Measurements from ENCODE around the gene PLCB4. TPM values are rescaled to one million over a fixed set of nuclear protein-coding genes. Genes with fewer than 3 reads are reported as not detected.

PLCB4 gene
- total and polyA plus RNA-seq, 2 experiments from 2014 or later, result 6.5 to 16.1 TPM

DNA sequence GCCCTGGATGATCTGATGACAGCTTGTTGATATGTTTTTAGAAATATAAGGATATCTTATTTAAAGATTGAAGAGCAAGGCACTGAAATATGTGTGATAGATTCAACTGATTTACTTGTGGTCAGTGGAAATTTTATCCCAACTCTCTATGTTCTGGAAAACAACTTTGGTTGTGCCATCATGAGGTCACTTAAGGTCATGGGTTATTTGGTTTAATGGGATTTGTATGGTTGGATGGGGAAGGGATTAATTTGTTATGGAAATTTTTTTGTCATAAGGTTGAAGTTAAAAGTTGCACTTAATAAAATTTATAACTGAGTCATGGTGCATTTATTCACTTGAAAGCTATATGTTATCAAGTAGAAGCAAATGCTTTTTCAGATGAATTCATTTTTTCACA lies 231.2 kb downstream of the PLCB4 start:
- ATAC-seq (no peak), DNase-seq (ENCODE audit: low spot score) (no peak)
- no peak overlapping the region for H3K4me3 Mint-ChIP-seq
- Histone ChIP-seq H3K36me3 (ENCODE audit: insufficient read depth) (no peaks in the 10 kb centered on the region), H3K9me2 (ENCODE audit: insufficient read depth) (peaks cover 5% of the 10 kb centered on the region; the same call in 1 of the 2 replicates), H3K27me3 (ENCODE audit: insufficient read depth) (no peaks in the 10 kb centered on the region), H3K4me2 (no peak overlapping the region), H3K4me3 (no peak overlapping the region), H3F3A (replicated peaks; ENCODE audit: low read depth) (no peaks in the 10 kb centered on the region), H4K20me1 (replicated peaks; ENCODE audit: insufficient read depth) (no peaks in the 10 kb centered on the region), H3K27ac (ENCODE audit: low read depth) (no peak overlapping the region), H3K4me1 (ENCODE audit: insufficient read depth) (no peaks in the 10 kb centered on the region), H2AFZ (no peak overlapping the region), H3K79me2 (replicated peaks; ENCODE audit: insufficient read depth) (no peaks in the 10 kb centered on the region)
- no peaks in the 10 kb centered on the region; the same call in 2 of the 3 replicates for H3K9me3 Mint-ChIP-seq
- H3K27me3 Mint-ChIP-seq (ENCODE audit: insufficient read depth, low read depth, poor library complexity), result peaks cover 2% of the 10 kb centered on the region
- H3K27ac Mint-ChIP-seq, result no peak overlapping the region
- H3K36me3 Mint-ChIP-seq (ENCODE audit: low read depth), result no peaks in the 10 kb centered on the region
- no peaks in the 10 kb centered on the region for H3K4me1 Mint-ChIP-seq
- TF ChIP-seq, protein P1, sequence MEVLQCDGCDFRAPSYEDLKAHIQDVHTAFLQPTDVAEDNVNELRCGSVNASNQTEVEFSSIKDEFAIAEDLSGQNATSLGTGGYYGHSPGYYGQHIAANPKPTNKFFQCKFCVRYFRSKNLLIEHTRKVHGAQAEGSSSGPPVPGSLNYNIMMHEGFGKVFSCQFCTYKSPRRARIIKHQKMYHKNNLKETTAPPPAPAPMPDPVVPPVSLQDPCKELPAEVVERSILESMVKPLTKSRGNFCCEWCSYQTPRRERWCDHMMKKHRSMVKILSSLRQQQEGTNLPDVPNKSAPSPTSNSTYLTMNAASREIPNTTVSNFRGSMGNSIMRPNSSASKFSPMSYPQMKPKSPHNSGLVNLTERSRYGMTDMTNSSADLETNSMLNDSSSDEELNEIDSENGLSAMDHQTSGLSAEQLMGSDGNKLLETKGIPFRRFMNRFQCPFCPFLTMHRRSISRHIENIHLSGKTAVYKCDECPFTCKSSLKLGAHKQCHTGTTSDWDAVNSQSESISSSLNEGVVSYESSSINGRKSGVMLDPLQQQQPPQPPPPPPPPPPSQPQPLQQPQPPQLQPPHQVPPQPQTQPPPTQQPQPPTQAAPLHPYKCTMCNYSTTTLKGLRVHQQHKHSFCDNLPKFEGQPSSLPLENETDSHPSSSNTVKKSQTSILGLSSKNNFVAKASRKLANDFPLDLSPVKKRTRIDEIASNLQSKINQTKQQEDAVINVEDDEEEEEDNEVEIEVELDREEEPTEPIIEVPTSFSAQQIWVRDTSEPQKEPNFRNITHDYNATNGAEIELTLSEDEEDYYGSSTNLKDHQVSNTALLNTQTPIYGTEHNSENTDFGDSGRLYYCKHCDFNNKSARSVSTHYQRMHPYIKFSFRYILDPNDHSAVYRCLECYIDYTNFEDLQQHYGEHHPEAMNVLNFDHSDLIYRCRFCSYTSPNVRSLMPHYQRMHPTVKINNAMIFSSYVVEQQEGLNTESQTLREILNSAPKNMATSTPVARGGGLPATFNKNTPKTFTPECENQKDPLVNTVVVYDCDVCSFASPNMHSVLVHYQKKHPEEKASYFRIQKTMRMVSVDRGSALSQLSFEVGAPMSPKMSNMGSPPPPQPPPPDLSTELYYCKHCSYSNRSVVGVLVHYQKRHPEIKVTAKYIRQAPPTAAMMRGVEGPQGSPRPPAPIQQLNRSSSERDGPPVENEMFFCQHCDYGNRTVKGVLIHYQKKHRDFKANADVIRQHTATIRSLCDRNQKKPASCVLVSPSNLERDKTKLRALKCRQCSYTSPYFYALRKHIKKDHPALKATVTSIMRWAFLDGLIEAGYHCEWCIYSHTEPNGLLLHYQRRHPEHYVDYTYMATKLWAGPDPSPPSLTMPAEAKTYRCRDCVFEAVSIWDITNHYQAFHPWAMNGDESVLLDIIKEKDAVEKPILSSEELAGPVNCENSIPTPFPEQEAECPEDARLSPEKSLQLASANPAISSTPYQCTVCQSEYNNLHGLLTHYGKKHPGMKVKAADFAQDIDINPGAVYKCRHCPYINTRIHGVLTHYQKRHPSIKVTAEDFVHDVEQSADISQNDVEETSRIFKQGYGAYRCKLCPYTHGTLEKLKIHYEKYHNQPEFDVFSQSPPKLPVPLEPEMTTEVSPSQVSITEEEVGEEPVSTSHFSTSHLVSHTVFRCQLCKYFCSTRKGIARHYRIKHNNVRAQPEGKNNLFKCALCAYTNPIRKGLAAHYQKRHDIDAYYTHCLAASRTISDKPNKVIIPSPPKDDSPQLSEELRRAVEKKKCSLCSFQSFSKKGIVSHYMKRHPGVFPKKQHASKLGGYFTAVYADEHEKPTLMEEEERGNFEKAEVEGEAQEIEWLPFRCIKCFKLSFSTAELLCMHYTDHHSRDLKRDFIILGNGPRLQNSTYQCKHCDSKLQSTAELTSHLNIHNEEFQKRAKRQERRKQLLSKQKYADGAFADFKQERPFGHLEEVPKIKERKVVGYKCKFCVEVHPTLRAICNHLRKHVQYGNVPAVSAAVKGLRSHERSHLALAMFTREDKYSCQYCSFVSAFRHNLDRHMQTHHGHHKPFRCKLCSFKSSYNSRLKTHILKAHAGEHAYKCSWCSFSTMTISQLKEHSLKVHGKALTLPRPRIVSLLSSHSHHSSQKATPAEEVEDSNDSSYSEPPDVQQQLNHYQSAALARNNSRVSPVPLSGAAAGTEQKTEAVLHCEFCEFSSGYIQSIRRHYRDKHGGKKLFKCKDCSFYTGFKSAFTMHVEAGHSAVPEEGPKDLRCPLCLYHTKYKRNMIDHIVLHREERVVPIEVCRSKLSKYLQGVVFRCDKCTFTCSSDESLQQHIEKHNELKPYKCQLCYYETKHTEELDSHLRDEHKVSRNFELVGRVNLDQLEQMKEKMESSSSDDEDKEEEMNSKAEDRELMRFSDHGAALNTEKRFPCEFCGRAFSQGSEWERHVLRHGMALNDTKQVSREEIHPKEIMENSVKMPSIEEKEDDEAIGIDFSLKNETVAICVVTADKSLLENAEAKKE (CRISPR knock-in tag; IDR thresholded peaks at IDR 0.05), result no peak
- TF ChIP-seq, protein P2, sequence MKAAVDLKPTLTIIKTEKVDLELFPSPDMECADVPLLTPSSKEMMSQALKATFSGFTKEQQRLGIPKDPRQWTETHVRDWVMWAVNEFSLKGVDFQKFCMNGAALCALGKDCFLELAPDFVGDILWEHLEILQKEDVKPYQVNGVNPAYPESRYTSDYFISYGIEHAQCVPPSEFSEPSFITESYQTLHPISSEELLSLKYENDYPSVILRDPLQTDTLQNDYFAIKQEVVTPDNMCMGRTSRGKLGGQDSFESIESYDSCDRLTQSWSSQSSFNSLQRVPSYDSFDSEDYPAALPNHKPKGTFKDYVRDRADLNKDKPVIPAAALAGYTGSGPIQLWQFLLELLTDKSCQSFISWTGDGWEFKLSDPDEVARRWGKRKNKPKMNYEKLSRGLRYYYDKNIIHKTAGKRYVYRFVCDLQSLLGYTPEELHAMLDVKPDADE (IDR thresholded peaks at IDR 0.05), result no peak
- TF ChIP-seq JUNB (IDR thresholded peaks at IDR 0.05; ENCODE audit: unreplicated experiment), result no peak
- TF ChIP-seq EZH2phosphoT487 (IDR thresholded peaks at IDR 0.05; ENCODE audit: unreplicated experiment), result no peak
- TF ChIP-seq CREB1 (CRISPR knock-in tag; IDR thresholded peaks at IDR 0.05; ENCODE audit: low read depth), result no peak
- no peak for TF ChIP-seq NANOG (IDR thresholded peaks at IDR 0.05; ENCODE audit: borderline replicate concordance)
- no peak for TF ChIP-seq POLR2AphosphoS5 (IDR thresholded peaks at IDR 0.05; ENCODE audit: low read depth)
- TF ChIP-seq, protein P3, sequence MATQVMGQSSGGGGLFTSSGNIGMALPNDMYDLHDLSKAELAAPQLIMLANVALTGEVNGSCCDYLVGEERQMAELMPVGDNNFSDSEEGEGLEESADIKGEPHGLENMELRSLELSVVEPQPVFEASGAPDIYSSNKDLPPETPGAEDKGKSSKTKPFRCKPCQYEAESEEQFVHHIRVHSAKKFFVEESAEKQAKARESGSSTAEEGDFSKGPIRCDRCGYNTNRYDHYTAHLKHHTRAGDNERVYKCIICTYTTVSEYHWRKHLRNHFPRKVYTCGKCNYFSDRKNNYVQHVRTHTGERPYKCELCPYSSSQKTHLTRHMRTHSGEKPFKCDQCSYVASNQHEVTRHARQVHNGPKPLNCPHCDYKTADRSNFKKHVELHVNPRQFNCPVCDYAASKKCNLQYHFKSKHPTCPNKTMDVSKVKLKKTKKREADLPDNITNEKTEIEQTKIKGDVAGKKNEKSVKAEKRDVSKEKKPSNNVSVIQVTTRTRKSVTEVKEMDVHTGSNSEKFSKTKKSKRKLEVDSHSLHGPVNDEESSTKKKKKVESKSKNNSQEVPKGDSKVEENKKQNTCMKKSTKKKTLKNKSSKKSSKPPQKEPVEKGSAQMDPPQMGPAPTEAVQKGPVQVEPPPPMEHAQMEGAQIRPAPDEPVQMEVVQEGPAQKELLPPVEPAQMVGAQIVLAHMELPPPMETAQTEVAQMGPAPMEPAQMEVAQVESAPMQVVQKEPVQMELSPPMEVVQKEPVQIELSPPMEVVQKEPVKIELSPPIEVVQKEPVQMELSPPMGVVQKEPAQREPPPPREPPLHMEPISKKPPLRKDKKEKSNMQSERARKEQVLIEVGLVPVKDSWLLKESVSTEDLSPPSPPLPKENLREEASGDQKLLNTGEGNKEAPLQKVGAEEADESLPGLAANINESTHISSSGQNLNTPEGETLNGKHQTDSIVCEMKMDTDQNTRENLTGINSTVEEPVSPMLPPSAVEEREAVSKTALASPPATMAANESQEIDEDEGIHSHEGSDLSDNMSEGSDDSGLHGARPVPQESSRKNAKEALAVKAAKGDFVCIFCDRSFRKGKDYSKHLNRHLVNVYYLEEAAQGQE (IDR thresholded peaks at IDR 0.05; ENCODE audit: unreplicated experiment), result no peak
- TF ChIP-seq ZNF331 (CRISPR knock-in tag; IDR thresholded peaks at IDR 0.05; ENCODE audit: low read depth), result no peak
- no peak for TF ChIP-seq ZNF114 (CRISPR knock-in tag; IDR thresholded peaks at IDR 0.05)
- TF ChIP-seq STAT1 (IDR thresholded peaks at IDR 0.05; ENCODE audit: unreplicated experiment), result no peak
- no peak for TF ChIP-seq EZH2 (IDR thresholded peaks at IDR 0.05; ENCODE audit: low read depth, unreplicated experiment)
- TF ChIP-seq, protein P4, sequence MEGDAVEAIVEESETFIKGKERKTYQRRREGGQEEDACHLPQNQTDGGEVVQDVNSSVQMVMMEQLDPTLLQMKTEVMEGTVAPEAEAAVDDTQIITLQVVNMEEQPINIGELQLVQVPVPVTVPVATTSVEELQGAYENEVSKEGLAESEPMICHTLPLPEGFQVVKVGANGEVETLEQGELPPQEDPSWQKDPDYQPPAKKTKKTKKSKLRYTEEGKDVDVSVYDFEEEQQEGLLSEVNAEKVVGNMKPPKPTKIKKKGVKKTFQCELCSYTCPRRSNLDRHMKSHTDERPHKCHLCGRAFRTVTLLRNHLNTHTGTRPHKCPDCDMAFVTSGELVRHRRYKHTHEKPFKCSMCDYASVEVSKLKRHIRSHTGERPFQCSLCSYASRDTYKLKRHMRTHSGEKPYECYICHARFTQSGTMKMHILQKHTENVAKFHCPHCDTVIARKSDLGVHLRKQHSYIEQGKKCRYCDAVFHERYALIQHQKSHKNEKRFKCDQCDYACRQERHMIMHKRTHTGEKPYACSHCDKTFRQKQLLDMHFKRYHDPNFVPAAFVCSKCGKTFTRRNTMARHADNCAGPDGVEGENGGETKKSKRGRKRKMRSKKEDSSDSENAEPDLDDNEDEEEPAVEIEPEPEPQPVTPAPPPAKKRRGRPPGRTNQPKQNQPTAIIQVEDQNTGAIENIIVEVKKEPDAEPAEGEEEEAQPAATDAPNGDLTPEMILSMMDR (conservative IDR thresholded peaks at IDR 0.05; ENCODE audit: low read depth in 2 of 2), result no peak

All from GM23338 (cell line).